Measurements from ENCODE around the gene PUS10.
"Not testable (repeated sequence)": the region's sequence is repeated elsewhere in the genome, so short reads cannot be mapped to it uniquely, and the experiment has no call there.

PUS10 gene

GRCh38 chr2:61012303-61012702 is 5.8 kb downstream of the PUS10 start:
- DNase-seq (ENCODE audit: low read depth in 3 of 3) = not testable (repeated sequence)

- no peak for DNase-seq (ENCODE audit: low read depth in 3 of 3)
These were observed 6.4 kb downstream of the PUS10 start for GRCh38 chr2:61011678-61012077.

- no peak for DNase-seq (ENCODE audit: low read depth in 3 of 3)
These were observed 8.7 kb downstream of the PUS10 start for GRCh38 chr2:61009355-61009754.

- no peak for DNase-seq (ENCODE audit: low read depth in 3 of 3)
These were observed 11.5 kb downstream of the PUS10 start for GRCh38 chr2:61006486-61007105.

GRCh38 chr2:61005736-61006135 is 12.3 kb downstream of the PUS10 start:
- DNase-seq (ENCODE audit: low read depth in 3 of 3) = no peak

- DNase-seq (ENCODE audit: low read depth in 3 of 3) = no peak
These were observed 19.2 kb downstream of the PUS10 start for GRCh38 chr2:60998628-60999545.

GRCh38 chr2:60994131-60994530 is 23.9 kb downstream of the PUS10 start:
- DNase-seq (ENCODE audit: low read depth in 3 of 3) = no peak

GRCh38 chr2:60992985-60993392 is 25.1 kb downstream of the PUS10 start:
- DNase-seq (ENCODE audit: low read depth in 3 of 3) = no peak

GRCh38 chr2:60991644-60992043 is 26.4 kb downstream of the PUS10 start:
- no peak for DNase-seq (ENCODE audit: low read depth in 3 of 3)

- DNase-seq (ENCODE audit: low read depth in 3 of 3) = no peak
These were observed 28.8 kb downstream of the PUS10 start for GRCh38 chr2:60989259-60989658.

- DNase-seq (ENCODE audit: low read depth in 3 of 3) = not testable (repeated sequence)
These were observed 30.4 kb downstream of the PUS10 start for GRCh38 chr2:60987656-60988055.

GRCh38 chr2:60987041-60987440 is 31.0 kb downstream of the PUS10 start:
- no peak for DNase-seq (ENCODE audit: low read depth in 3 of 3)

GRCh38 chr2:60984720-60985119 is 33.3 kb downstream of the PUS10 start:
- DNase-seq (ENCODE audit: low read depth in 3 of 3) = no peak

GRCh38 chr2:60982066-60982465 is 36.0 kb downstream of the PUS10 start:
- DNase-seq (ENCODE audit: low read depth in 3 of 3) = not testable (repeated sequence)

- no peak for DNase-seq (ENCODE audit: low read depth in 3 of 3)
These were observed 37.8 kb downstream of the PUS10 start for GRCh38 chr2:60980071-60980815.

GRCh38 chr2:60979231-60979630 is 38.8 kb downstream of the PUS10 start:
- no peak for DNase-seq (ENCODE audit: low read depth in 3 of 3)

- DNase-seq (ENCODE audit: low read depth in 3 of 3) = no peak
These were observed 40.5 kb downstream of the PUS10 start for GRCh38 chr2:60977562-60977895.

- no peak for DNase-seq (ENCODE audit: low read depth in 3 of 3)
These were observed 41.0 kb downstream of the PUS10 start for GRCh38 chr2:60976875-60977561.

- DNase-seq (ENCODE audit: low read depth in 3 of 3) = no peak
These were observed 41.7 kb downstream of the PUS10 start for GRCh38 chr2:60976256-60976850.

GRCh38 chr2:60974652-60975051 is 43.4 kb downstream of the PUS10 start:
- no peak for DNase-seq (ENCODE audit: low read depth in 3 of 3)

GRCh38 chr2:60973705-60974104 is 44.4 kb downstream of the PUS10 start:
- DNase-seq (ENCODE audit: low read depth in 3 of 3) = no peak

Data from stimulated activated CD4-positive, alpha-beta T cell treated with anti-CD3 and anti-CD28 coated beads, TNF-alpha, amount 100 ng/mL, for 4 hours (primary cell).